OCI-LY1 (cell line): ENCODE results near the gene RAVER1.

Source experiments
- CTCF ChIP-seq: fragments of 200-600 bp; sonication (generic), shearing (Covaris generic); IDR thresholded peaks from 2 replicates; pipeline ENCODE4 v1.5.1; 2017; ENCODE audit warnings: mild to moderate bottlenecking, antibody characterized with exemption, low read length, moderate library complexity, mixed read lengths
- EZH2 ChIP-seq: fragments of 200-600 bp; sonication (generic), shearing (Covaris generic); IDR thresholded peaks from 2 replicates; pipeline ENCODE4 v1.8.0; 2017; ENCODE audit warnings: borderline replicate concordance, mixed run types, mild to moderate bottlenecking, antibody characterized with exemption, low read length, moderate library complexity, mixed read lengths

- TF ChIP-seq CTCF (no peak), EZH2 (no peak)
Observed at GRCh38 chr19:10325732-10326131, 7.6 kb downstream of the RAVER1 start.
